GM12878 (cell line): Measurements from ENCODE around the gene TSPAN16. TPM values are rescaled to one million over a fixed set of nuclear protein-coding genes. Genes with fewer than 3 reads are reported as not detected.

Source experiments
- ATAC-seq: fragments of 200-7000 bp; cut with Tn5 transposase; 3 replicates; pipeline ENCODE4 v1.9.1; 2020; ENCODE audit warnings: mild to moderate bottlenecking, moderate library complexity
- BruUV-seq: library from RNA; stranded (reverse); fragments of 400-500 nt; replicated peaks from 2 replicates; lab custom pipeline; 2021; lab: Mats Ljungman, UMichigan
- CTCF ChIA-PET: fragments of 300-600 bp; sonication (Branson Sonifier 250); formaldehyde crosslinking; extraction: SDS; loops from one replicate; lab custom pipeline; 2021; ENCODE audit warnings: inconsistent platforms; lab: Yijun Ruan, JAX
- POLR2A ChIA-PET: fragments of 350-600 bp; formaldehyde crosslinking; extraction: SDS; loops from one replicate; lab custom pipeline; 2021; ENCODE audit warnings: inconsistent platforms; lab: Charles Lee
- RAD21 ChIA-PET: fragments of 300-600 bp; sonication (Branson Sonifier 250); formaldehyde crosslinking; loops from one replicate; lab custom pipeline; 2023; ENCODE audit warnings: antibody characterized with exemption; ENCODE audit not compliant: unreplicated experiment; lab: Charles Lee
- SMC1A ChIA-PET: fragments of 300-600 bp; sonication (Branson Sonifier 250); formaldehyde crosslinking; loops from one replicate; lab custom pipeline; 2023; ENCODE audit not compliant: unreplicated experiment, uncharacterized antibody; lab: Charles Lee
- DNase-seq: peaks from one replicate; pipeline ENCODE4 v3.0.0-alpha.2; 2011; ENCODE audit warnings: low read depth, low spot score
- FAIRE-seq: peaks from 3 replicates; lab custom pipeline; 2011; peaks lifted over from hg19 to GRCh38; lab: Jason Lieb, UNC
- H2AFZ ChIP-seq: 2 replicates; pipeline ENCODE4 v1.6.0; 2011; ENCODE audit warnings: low read depth, low read length, control low read depth; ENCODE audit not compliant: control insufficient read depth
- H3K27ac ChIP-seq: 2 replicates; pipeline ENCODE4 v1.5.1; 2011; ENCODE audit warnings: control low read depth; ENCODE audit not compliant: control insufficient read depth, insufficient read depth
- H3K27me3 ChIP-seq, 2 experiments: replicated peaks in 1 of 2; 2 replicates each; pipeline versions ENCODE4 v1.6.0 to v1.6.1; 2011; ENCODE audit warnings: low read length in 1 of 2; ENCODE audit not compliant: control insufficient read depth in 2 of 2, insufficient read depth in 2 of 2
- H3K36me3 ChIP-seq, 2 experiments: 2 replicates each; pipeline ENCODE4 v1.5.1; 2011; ENCODE audit warnings: low read length in 1 of 2; ENCODE audit not compliant: control insufficient read depth in 2 of 2, insufficient read depth in 2 of 2
- H3K4me1 ChIP-seq: 2 replicates; pipeline ENCODE4 v1.6.1; 2011; ENCODE audit warnings: mild to moderate bottlenecking, low read length, moderate library complexity, mixed read lengths; ENCODE audit not compliant: control insufficient read depth, insufficient read depth
- H3K4me2 ChIP-seq: 2 replicates; pipeline ENCODE4 v1.6.0; 2011; ENCODE audit warnings: control low read depth; ENCODE audit not compliant: control insufficient read depth, insufficient read depth
- H3K4me3 ChIP-seq: fragments of 200-600 bp; sonication (generic); 2 replicates; pipeline ENCODE4 v1.5.1; 2016
- H3K79me2 ChIP-seq: 2 replicates; pipeline ENCODE4 v1.6.0; 2011; ENCODE audit warnings: low read length; ENCODE audit not compliant: control insufficient read depth, insufficient read depth
- H3K9ac ChIP-seq: 2 replicates; pipeline ENCODE4 v1.8.0; 2011; ENCODE audit warnings: low read length, control low read depth, mixed read lengths; ENCODE audit not compliant: control insufficient read depth, insufficient read depth
- H3K9me3 ChIP-seq: replicated peaks from 3 replicates; pipeline ENCODE4 v1.5.1; 2011; ENCODE audit warnings: mild to moderate bottlenecking, low read length; ENCODE audit not compliant: control insufficient read depth, insufficient read depth
- H4K20me1 ChIP-seq: 2 replicates; pipeline ENCODE4 v1.6.0; 2011; ENCODE audit not compliant: control insufficient read depth, insufficient read depth
- ASH2L ChIP-seq: fragments of 300-600, 200-600 bp; sonication (generic); IDR thresholded peaks from 2 replicates; pipeline ENCODE4 v1.6.1; 2017; ENCODE audit warnings: low read depth, mild to moderate bottlenecking, borderline replicate concordance
- BACH1 ChIP-seq: fragments of 450-650 bp; IDR thresholded peaks from 2 replicates; pipeline ENCODE4 v1.6.1; 2017; ENCODE audit warnings: mild to moderate bottlenecking, borderline replicate concordance
- GATAD2B ChIP-seq: fragments of 450-650 bp; conservative IDR thresholded peaks from 2 replicates; pipeline ENCODE4 v1.6.1; 2017; ENCODE audit warnings: low read depth, mild to moderate bottlenecking, moderate library complexity
- MEF2B ChIP-seq: fragments of 450-650 bp; IDR thresholded peaks from 2 replicates; pipeline ENCODE4 v1.6.1; 2018; ENCODE audit warnings: mild to moderate bottlenecking, moderate library complexity; ENCODE audit not compliant: partially characterized antibody, poor library complexity, severe bottlenecking
- MXI1 ChIP-seq: fragments of 150-350 bp; IDR thresholded peaks from 2 replicates; pipeline ENCODE4 v1.6.1; 2011; ENCODE audit warnings: low read depth, mild to moderate bottlenecking, inconsistent platforms, low read length, improper control_type of control experiment
- NFIC ChIP-seq: IDR thresholded peaks from 2 replicates; pipeline ENCODE4 v1.6.1; 2012; ENCODE audit warnings: low read depth, mild to moderate bottlenecking, inconsistent platforms, low read length, moderate library complexity
- POLR2A ChIP-seq: IDR thresholded peaks from 2 replicates; pipeline ENCODE4 v1.6.1; 2011; ENCODE audit warnings: low read depth, mild to moderate bottlenecking, low read length
- PRDM15 ChIP-seq: fragments of 450-650 bp; formaldehyde crosslinking; IDR thresholded peaks from 2 replicates; pipeline ENCODE4 v1.4.0; 2020; ENCODE audit warnings: mild to moderate bottlenecking, moderate library complexity
- SMAD1 ChIP-seq: fragments of 450-650 bp; IDR thresholded peaks from 2 replicates; pipeline ENCODE4 v1.6.1; 2018; ENCODE audit warnings: mild to moderate bottlenecking, low read depth; ENCODE audit not compliant: partially characterized antibody
- ZNF217 ChIP-seq: fragments of 450-650 bp; IDR thresholded peaks from 2 replicates; pipeline ENCODE4 v1.6.1; 2017; ENCODE audit warnings: antibody characterized with exemption, mild to moderate bottlenecking
- ZNF24 ChIP-seq: fragments of 450-650 bp; IDR thresholded peaks from 2 replicates; pipeline ENCODE4 v1.6.1; 2017; ENCODE audit warnings: antibody characterized with exemption, mild to moderate bottlenecking
- WGBS: methylation state at CpG from one replicate; pipeline ENCODE4 v1.1.6; 2016; ENCODE audit warnings: low lambda C conversion rate; ENCODE audit not compliant: insufficient replicate concordance, insufficient coverage; ENCODE audit errors: missing lambda C conversion rate; 5-methylcytosine and 5-hydroxymethylcytosine counted together
- in situ Hi-C: fragments of 300-500 bp; cut with MboI; formaldehyde crosslinking; loops from 9 replicates; pipeline ENCODE4 v1.14.3; 2018; ENCODE audit warnings: mixed read lengths
- intact Hi-C: fragments of 100-400 bp; cut with micrococcal nuclease; formaldehyde crosslinking; loops from one replicate; pipeline ENCODE4 v1.14.2; 2022; ENCODE audit not compliant: unreplicated experiment
- polyA plus RNA-seq, 11 experiments: library from polyadenylated mRNA; depleted of rRNA in 4 of 11; unstranded in 6 of 11; stranded (reverse) in 5 of 11; fragments of >200 nt; fragmentation: Nextera tagmentation in 4 of 11; fragmentation: Illumina TruSeq in 1 of 11; extraction: Ambion mirVana in 4 of 11; extraction: Trizol in 1 of 11; gene quantifications; 1 replicate in 1 of 11; 2 replicates in 10 of 11; pipeline versions ENCODE4 v1.2.1 to v1.2.3, GENCODE V29; 2011 to 2016; ENCODE audit warnings: inconsistent platforms in 2 of 11, missing spikeins in 2 of 11, low read depth in 1 of 11
- total RNA-seq, 4 experiments: library from RNA; depleted of rRNA in 3 of 4; stranded (reverse); fragments of >200 nt in 3 of 4; fragmentation: Illumina TruSeq in 1 of 4; extraction: Trizol in 1 of 4; gene quantifications; 2 replicates each; pipeline versions ENCODE4 v1.2.1 to v1.2.3, GENCODE V29; 2013 to 2021
- TF ChIP-seq, protein P1 (sequence below), 3 experiments: IDR thresholded peaks in 2 of 3; conservative IDR thresholded peaks in 1 of 3; 2 replicates each; pipeline ENCODE4 v1.5.1; 2011; ENCODE audit warnings: low read depth in 3 of 3, low read length in 3 of 3, mild to moderate bottlenecking in 3 of 3, control low read depth in 2 of 3, moderate library complexity in 2 of 3, inconsistent platforms in 1 of 3, mixed read lengths in 1 of 3; ENCODE audit not compliant: control insufficient read depth in 2 of 3, insufficient read depth in 1 of 3; ENCODE audit errors: extremely low read depth in 1 of 3
- TF ChIP-seq, protein P2 (sequence below): IDR thresholded peaks from 2 replicates; pipeline ENCODE4 v1.6.1; 2012; ENCODE audit warnings: mild to moderate bottlenecking, low read depth, low read length

TSPAN16 gene
- total and polyA plus RNA-seq, 10 of the 15 experiments (the other 5 are each of a cell fraction or from before 2014, with no cell fraction given), result not detected

- no TSS peak for BruUV-seq
- H3K27me3 ChIP-seq, result no peaks in the 10 kb centered on the region
- no peak overlapping the region for H3K9ac ChIP-seq
- intact Hi-C loops, result no loop called here
- H3K79me2 ChIP-seq, result no peaks in the 10 kb centered on the region
- H3K4me2 ChIP-seq, result no peak overlapping the region
- 61% methylated on average over 10 of the region's 11 CpGs for WGBS
- DNase-seq (no peak), FAIRE-seq (no peak), ATAC-seq (no peak)
- H3K36me3 ChIP-seq, result no peaks in the 10 kb centered on the region
- TF ChIP-seq GATAD2B (no peak), ASH2L (no peak), ZNF24 (no peak), BACH1 (no peak), POLR2A (no peak), NFIC (no peak), MEF2B (no peak), ZNF217 (no peak), PRDM15 (CRISPR knock-in tag) (no peak), MXI1 (no peak), SMAD1 (no peak)
- TF ChIP-seq, protein P1, sequence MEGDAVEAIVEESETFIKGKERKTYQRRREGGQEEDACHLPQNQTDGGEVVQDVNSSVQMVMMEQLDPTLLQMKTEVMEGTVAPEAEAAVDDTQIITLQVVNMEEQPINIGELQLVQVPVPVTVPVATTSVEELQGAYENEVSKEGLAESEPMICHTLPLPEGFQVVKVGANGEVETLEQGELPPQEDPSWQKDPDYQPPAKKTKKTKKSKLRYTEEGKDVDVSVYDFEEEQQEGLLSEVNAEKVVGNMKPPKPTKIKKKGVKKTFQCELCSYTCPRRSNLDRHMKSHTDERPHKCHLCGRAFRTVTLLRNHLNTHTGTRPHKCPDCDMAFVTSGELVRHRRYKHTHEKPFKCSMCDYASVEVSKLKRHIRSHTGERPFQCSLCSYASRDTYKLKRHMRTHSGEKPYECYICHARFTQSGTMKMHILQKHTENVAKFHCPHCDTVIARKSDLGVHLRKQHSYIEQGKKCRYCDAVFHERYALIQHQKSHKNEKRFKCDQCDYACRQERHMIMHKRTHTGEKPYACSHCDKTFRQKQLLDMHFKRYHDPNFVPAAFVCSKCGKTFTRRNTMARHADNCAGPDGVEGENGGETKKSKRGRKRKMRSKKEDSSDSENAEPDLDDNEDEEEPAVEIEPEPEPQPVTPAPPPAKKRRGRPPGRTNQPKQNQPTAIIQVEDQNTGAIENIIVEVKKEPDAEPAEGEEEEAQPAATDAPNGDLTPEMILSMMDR (IDR thresholded peaks at IDR 0.05 in 2 of 3, conservative IDR thresholded peaks at IDR 0.05 in 1 of 3; ENCODE audit: control insufficient read depth in 2 of 3, extremely low read depth in 1 of 3, insufficient read depth in 1 of 3, low read depth in 3 of 3, low read length in 3 of 3), result no peak
- TF ChIP-seq, protein P2, sequence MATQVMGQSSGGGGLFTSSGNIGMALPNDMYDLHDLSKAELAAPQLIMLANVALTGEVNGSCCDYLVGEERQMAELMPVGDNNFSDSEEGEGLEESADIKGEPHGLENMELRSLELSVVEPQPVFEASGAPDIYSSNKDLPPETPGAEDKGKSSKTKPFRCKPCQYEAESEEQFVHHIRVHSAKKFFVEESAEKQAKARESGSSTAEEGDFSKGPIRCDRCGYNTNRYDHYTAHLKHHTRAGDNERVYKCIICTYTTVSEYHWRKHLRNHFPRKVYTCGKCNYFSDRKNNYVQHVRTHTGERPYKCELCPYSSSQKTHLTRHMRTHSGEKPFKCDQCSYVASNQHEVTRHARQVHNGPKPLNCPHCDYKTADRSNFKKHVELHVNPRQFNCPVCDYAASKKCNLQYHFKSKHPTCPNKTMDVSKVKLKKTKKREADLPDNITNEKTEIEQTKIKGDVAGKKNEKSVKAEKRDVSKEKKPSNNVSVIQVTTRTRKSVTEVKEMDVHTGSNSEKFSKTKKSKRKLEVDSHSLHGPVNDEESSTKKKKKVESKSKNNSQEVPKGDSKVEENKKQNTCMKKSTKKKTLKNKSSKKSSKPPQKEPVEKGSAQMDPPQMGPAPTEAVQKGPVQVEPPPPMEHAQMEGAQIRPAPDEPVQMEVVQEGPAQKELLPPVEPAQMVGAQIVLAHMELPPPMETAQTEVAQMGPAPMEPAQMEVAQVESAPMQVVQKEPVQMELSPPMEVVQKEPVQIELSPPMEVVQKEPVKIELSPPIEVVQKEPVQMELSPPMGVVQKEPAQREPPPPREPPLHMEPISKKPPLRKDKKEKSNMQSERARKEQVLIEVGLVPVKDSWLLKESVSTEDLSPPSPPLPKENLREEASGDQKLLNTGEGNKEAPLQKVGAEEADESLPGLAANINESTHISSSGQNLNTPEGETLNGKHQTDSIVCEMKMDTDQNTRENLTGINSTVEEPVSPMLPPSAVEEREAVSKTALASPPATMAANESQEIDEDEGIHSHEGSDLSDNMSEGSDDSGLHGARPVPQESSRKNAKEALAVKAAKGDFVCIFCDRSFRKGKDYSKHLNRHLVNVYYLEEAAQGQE, result no peak
- H3K9me3 ChIP-seq, result no peaks in the 10 kb centered on the region
- no peak overlapping the region for H2AFZ ChIP-seq
- no peaks in the 10 kb centered on the region for H4K20me1 ChIP-seq
- ChIA-PET CTCF (interaction anchor here (1.7 kb wide), 1 partner anchor 11 kb away, joined by 4 read pairs; the partner anchor contains the start of genes CCDC159 and TMEM205), SMC1A (no interaction called here), RAD21 (no interaction called here), POLR2A (no interaction called here)
- in situ Hi-C loops, result no loop called here
- H3K27ac ChIP-seq, result no peak overlapping the region
- no peak overlapping the region for H3K4me3 ChIP-seq
- peaks cover 4% of the 10 kb centered on the region; the same call in 1 of the 2 replicates for H3K4me1 ChIP-seq
These were observed 61.0 kb downstream of the TSPAN16 start for GRCh38 chr19:11356676-11357550.
